NCI-H1092 (cell line): ENCODE measurements around the gene MEMO1.
"Not testable (repeated sequence)": the region's sequence is repeated elsewhere in the genome, so short reads cannot be mapped to it uniquely, and the experiment has no call there.

Experiments used
- DNase-seq: peaks from one replicate; lab custom pipeline; 2025; lab: John Stamatoyannopoulos, UW

The MEMO1 gene

DNA sequence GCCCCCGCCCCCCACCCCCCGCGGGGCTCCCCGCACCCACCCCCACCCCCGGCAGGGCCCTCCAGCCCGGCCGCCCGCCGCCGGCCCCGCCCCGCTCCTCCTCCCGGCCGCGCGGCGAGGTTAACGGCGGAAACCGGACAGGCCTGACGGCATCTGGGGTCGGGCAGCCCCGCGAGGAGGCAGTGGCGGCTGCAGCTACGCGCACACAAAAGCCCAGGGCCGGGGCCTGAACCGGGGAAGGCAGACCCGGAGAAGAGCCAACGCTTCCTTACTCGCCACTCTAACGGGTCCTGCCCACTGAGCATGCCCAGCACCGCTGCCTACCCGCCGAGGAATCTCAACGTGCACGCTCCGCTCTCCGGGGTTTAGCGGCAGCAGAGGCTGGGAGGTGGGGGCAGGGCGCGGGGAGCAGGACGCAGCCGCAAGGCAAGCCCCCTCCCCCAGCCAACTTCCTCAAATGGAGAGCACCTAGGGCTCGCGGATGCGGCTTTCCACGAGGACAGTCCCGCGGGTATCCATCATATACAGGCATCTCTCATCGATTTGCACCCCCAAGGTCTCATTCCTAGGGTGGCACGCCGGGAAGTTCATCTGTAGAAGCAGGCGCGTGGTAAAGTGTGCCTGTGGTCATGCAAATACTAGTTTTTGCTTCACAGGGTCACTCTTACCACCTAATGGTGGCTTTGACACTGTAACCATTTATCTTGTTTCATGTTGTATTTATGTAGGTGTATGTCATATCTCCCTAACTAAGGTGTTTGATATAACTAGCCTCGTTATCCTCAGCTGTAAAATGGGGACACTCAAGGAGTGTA, at the start of gene MEMO1:
MEMO1 (minus strand) TSS at position 339 of the 815 bp plus-strand sequence. CDS start 761 bp downstream, outside the sequence.
- DNase-seq, result peak; percentile 87

DNA sequence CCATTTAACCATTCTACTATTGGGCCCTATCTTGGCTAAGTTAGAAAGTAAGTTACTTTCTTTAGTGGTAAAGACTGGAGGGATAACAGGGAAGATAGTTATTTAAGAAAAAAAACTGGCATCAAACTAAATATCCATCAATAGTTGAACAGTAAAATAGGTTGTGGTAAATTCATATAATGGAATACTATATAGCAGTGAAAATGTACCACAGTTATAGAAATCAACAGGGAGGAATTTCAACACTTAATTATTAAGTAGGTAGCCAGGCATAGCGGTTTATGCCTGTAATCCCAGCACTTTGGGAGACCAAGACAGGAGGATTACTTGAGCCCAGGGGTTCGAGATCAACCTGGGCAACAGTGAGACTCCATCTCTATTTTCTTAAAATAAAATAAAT, 49.5 kb upstream of the MEMO1 start:
- DNase-seq, result no peak

DNA sequence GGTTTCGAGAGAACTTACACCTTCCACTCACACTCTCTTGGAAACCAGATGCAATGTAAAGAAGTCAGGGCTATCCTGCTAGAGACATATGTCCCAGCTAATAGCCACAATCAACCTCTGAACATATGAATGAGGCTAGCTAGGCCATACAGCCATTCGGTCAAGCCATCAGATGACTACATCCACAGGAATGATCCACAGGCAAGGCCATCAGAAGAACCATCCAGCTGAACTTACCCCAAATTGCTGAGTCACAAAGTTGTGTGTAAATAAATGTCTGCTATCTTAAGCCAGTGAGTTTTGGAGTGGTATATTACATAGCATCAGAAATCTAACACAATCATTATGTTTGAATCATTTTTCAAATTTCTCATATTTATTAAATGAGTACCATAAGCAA, 47.3 kb upstream of the MEMO1 start:
- no peak for DNase-seq

DNA sequence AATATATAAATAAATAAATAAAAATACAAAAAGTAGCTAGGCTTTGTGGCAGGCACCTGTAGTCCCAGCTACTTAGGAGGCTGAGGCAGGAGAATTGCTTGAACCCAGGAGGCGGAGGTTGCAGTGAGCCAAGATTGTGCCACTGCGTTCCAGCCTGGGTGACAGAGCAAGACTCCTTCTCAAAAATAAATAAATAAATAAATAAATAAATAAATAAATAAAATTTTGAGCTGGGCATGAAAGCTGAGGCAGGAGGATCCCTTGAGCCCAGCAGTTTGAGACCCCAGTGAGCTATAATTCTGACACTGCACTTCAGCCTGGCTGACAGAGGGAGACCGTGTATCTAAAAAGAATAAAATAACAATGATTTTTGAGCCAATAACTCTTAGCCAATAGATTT, 43.8 kb upstream of the MEMO1 start:
- not testable (repeated sequence) for DNase-seq

DNA sequence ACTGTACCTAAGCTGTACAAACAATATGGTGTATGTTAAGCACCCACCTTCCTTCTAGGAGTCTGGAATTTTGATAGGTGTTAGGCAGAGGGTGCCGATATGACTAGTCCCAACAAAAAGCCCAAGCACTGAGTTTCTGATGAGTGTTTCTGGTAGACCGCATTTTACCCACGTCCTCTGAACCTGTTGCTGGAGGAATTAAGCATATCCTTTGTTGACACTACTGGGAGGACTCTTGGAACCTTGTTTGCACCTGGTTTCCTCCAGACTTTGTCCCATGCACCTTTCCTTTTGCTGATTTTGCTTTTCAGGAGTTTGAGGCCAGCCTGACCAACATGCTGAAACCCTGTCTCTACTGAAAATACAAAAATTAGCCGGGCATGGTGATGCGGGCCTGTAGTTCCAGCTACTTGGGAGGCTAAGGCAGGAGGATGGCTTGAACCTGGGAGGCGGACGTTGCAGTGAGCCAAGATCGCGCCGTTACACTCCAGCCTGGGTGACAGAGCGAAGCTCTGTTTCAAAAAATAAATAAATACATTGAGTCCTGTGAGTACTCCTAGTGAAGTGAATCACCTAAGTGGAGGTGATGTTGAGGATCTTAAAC, 41.1 kb upstream of the MEMO1 start:
- no peak for DNase-seq

DNA sequence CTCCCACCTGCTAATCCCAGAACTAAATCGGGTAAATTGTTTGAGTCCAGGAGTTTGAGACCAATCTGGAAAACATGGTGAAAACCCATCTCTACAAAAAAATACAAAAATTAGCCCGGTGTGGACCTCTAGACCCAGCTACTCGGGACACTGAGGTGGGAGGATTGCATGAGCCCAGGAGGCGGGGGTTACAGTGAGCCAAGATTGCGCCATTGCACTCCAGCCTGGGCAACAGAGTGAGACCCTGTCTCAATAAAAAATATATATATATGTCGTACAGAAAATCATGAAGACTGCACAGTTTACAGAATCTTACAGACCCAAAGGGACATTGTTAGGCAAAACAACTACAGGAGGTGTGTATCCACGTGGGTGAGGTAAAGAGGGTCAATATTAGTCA, 32.8 kb upstream of the MEMO1 start:
- no peak for DNase-seq

DNA sequence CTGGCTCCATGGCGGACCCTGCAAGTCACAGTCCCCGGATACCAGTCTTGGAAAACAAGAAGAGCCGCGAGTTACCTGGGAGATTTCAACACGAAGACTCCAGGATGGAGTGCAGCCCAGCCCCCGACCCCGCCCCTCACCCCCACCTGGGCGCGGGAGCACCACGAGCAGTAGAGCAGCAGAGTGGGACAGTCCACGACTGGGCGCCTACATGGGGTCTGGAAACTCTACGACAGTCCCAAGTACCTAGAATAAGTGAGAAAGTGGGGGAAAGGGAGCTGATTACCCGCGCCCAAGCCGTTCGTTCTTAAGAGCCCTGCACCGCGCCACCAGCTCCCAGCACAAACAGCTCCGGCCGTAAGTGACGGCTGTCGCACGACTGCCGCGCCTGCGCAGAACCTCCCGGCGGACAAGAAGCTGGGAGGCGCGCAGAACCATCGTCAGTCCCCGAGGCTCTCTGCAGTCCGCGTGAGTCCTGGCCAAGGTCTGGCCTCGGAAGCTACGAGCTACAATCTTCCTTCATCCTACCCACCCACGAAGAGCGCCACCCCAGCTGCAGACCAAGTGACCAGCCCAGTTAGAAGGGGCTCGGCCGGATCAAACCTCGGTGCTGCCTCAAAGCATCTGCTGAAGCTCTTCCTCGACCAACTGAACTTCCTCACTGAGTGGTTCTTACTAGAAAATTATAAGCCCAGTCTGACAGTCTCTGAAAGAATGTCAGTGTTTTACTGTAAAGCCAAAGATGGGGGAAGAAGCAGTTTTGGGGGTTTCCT, 28.8 kb upstream of the MEMO1 start, which contains the start of gene DPY30:
DPY30 (minus strand) TSS at position 359 of the 773 bp plus-strand sequence; CDS start at position 10, 349 bp downstream.
- DNase-seq, result peak; percentile 67

DNA sequence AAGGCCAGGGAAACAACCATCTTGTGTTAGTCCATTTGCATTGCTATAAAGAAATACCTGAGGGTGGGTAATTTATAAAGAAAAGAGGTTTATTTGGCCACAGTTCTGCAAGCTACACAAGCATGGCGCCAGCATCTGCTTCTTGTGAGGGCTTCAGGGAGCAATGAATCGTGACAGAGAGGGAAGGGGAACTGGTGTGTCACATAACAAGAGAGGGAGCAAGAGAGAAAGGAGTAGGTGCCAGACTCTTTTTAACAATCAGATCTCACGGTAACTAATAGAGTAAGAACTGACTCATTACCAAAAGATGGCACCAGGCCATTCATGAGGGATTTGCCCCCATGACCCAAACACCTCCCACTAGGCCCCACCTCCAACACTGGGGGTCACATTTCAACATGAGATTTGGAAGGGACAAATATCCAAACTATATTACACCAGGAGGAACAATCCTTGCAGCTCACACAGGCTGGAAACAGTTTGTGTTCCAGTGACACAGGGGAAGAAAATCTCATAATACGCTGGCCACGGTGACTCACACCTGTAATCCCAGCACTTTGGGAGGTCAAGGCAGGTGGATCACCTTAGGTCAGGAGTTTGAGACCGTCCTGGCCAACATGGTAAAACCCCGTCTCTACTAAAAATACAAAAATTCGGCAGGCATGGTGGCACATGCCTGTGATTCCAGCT, 23.5 kb upstream of the MEMO1 start:
- DNase-seq, result not testable (repeated sequence)

DNA sequence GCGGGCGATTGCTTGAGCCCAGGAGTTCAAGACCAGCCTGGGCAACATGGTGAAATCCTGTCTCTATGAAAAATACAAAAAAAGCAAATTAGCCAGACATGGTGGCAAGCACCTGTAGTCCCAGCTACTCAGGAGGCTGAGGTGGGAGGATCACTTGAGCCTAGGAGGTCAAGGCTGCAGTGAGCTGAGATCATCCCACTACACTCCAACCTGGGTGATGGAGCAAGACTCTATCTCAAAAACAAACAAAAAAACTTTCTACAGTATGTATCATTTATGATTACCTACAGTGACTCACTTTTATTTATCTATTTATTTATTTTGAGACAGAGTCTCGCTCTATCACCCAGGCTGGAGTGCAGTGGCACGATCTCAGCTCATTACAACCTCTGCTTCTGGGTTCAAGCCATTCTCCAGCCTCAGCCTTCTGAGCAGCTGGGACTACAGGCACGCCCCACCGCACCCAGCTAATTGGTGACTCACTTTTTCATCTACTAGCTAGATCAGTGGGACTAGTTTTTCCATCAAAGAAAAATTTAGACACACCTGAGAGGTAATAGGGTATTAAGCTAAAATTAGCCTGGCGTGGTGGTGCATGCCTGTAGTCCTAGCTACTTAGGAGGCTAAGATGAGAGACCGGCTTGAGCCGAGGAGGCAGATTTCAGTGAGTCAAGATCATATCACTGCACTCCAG, 8.1 kb upstream of the MEMO1 start:
- DNase-seq, result not testable (repeated sequence)

DNA sequence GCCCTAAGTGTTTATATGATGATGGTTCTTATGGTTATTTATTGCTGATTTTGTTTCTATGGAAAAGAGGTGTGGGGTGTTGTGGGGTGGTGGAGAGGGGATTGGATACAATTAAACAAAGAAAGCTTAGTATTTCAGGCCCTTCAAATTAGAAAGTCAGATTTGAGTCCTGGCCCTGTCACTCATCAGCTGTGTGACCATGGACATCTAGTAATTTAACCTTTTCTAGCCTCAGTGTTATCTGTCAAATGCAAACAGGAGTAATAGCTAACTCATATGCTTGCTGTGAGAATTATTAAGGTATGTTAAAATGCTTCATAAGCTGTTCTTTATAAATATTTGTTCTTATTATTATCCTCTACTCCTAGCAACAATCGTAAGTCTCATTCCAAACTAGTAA, 2.1 kb upstream of the MEMO1 start:
- no peak for DNase-seq

DNA sequence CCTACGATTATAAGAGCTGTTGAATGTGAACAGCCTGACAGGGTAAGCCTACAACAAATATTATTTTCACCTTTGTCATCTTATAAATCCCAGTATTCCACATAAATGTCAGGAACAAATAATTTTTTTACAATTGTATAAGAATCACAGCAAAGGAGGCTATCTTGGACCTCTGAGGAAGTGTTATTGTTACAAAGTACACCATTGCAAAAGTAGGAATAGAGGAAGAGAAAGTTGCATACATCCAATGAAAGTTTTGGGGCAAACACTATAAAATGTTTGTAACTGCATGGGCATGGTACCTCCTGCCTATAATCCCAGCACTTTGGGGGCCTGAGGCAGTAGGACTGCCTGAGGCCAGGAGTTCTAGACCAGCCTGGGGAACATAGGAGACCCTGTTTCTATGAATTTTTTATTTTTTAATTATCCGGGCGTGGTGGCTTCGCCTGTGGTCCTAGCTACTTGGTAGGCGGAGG, 715 bp upstream of the MEMO1 start:
- DNase-seq, result no peak

DNA sequence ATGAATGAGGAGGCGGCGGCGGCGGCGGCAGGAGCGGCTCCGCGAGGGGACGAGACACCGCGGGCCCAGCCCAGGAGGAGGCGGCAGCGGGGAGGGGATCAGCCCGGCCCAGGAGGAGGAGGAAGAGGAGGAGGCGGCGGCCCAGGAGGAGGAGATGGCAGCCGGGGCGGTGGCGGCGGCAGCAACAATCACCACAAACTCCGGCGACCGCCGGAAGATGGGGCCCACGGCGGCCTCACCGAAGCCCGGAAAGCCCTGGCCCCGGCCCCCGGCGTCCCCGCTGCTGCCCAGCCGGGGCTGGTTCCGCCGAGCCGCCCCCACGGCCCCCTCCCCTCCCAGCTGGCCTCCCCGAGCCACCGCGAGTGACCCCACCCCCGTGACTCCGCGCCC, 533 bp downstream of the MEMO1 start:
- not testable (repeated sequence) for DNase-seq

DNA sequence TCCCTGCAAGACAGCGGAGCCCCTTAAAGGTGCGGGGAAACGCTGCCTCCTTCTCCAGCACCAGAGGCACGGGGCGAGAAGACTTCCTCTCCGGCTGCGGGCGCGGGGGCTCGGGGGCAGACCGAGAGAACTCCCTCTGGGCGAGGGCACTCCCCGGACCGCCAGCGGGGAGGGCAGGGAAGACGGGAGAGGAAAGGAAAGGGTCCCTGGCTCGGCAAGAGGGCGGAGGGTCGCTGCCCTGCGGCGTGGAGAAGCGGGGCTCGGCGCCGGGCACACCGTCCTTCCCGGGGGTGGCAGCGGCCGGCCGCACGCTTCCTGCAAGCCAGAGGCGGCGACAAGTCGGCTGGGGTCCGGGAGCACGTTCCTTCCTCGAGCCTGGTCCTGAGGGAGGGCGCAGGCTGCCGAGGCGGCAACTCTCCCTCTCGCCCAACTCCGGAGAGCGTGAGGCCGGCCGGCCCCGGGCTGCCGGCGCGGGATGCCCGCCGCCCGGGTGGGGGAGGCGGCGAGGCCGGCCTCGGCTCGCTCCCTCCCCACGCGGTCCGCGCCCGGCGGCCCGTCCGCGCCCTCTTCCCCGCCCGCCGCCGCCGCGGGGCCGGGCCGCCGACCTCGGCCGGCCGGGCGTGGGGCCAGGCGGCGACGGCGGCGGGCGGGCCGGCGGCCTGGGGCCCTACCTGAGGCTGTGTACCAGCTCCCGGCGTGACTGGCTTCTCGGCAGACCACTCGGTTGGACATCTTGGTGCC, 1.1 kb downstream of the MEMO1 start:
- no peak for DNase-seq

DNA sequence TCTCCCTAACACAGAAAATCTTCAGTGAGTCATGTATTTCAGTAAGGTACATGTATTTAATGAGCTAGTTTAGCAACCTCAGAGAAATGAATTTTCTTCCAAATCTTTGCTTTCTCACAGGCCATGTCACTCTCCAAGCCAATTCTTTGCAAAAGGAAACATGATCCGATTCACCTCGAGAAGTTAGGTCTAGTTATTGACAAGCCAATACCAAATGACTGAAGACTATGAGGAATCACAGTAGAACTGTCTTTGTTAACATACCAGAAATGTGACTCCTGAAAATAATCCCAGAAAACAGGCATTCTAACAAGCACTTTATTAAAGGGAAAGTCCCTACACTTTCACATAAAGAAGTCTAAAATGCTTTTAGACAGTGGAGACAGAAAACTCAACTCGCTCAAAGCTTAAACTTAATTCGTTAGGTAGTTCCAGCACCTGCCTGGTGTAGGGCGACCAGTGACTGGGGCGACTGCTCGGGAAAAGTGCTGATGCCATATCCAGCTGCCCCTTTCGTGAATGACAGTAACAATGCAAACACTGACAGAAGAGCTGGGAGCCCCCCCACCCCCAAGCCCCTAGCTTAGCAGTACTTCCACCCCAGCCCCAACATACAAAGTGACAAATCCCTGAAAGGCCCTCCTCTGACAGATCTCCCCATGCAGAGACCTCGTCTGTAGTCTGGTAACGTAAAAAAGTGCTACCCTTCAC, 1.8 kb downstream of the MEMO1 start:
- no peak for DNase-seq

DNA sequence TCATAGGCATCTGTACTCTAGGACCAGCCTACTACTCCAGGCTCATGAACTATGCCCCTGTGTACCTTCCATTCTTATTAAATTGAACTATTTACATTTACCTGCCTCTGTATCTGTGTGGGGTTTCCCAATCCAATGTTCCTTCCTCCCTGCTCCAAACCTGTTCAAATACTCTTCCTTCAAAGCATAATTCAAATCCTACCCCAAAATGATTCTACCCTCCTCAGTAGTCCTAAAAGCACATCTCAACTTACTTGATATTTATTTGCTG, 3.8 kb downstream of the MEMO1 start:
- no peak for DNase-seq

DNA sequence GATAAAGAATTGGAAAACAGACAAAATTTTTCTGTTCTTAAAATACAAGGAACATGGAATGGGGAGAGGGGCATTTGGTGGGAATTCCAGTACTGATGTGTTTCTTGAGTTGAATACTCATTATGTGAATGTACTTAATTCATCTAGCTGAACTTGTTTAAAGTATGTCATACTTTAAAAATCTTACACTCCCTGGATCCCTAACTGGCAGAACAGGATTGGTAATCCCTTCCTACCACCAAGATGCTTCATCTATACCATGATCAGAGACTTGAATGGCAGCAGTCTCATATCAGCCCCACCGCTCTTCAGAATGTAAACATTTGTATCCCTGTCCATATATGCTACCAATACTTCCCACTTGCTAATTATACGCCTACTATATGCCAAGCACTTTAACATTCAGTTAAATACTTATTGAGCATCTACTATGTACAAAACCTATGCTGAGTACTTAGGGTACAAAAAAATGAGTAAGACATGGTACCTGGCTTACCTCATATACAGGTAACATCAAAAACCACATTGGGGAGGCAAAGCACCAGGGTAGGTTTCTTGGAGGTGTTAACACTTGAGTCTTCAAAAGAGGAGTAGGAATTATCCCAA, 5.3 kb downstream of the MEMO1 start:
- no peak for DNase-seq

DNA sequence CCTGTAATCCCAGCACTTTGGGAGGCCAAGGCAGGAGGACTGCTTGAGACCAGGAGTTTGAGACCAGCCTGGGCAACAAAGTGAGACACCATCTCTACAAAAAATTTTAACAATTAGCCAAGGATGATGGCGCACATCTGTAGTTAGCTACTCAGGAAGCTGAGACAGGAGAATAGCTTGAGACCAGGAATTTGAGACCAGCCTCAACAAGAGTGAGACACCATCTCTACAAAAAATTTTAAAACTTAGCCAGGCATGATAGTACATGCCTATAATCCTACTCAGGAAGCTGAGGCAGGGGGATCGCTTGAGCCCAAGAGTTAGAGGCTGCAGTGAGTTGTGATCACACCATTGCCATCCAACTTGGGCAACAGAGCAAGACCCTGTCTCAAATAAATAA, 7.0 kb downstream of the MEMO1 start:
- DNase-seq, result no peak

DNA sequence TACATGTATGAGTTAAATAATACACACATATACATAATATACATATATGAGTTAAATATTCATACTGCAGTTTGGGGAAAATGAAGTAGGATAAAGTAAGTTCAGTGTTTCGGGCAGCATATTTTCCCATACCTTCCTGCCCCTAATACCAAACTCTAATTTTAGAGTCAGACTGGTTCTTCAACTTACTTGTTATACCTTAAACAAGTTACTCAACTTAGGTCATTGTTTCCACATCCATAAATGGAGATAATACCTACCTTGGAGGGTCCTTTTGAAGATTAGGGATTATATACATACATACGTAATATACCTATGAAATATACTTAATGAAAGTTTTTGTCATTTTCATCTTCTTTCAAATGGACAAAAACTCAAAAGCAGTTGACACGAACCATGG, 8.4 kb downstream of the MEMO1 start:
- no peak for DNase-seq

DNA sequence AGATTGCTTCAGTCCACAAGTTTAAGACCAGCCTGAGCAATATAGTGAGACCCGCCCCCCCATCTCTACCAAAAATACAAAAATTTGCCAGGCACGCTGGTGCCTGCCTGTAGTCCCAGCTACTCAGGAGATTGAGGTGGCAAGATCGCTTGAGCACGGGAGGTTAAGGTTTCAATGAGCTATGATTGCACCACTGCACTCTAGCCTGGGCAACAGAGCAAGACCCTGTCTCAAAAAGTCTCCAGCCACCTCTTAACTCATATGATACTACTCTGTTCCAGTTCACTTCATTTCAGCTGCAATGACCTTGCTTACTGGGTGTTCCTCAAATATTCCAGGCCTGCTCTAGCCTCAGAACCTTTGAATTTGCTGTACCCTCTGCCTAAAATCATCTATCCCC, 11.4 kb downstream of the MEMO1 start:
- no peak for DNase-seq
